Measurements from ENCODE around the gene STARD13. TPM values are rescaled to one million over a fixed set of nuclear protein-coding genes. Genes with fewer than 3 reads are reported as not detected.
"Not testable (repeated sequence)": the region's sequence is repeated elsewhere in the genome, so short reads cannot be mapped to it uniquely, and the experiment has no call there.

STARD13 gene
- polyA plus RNA-seq, 3 donors from 2014 or later = not detected

DNA sequence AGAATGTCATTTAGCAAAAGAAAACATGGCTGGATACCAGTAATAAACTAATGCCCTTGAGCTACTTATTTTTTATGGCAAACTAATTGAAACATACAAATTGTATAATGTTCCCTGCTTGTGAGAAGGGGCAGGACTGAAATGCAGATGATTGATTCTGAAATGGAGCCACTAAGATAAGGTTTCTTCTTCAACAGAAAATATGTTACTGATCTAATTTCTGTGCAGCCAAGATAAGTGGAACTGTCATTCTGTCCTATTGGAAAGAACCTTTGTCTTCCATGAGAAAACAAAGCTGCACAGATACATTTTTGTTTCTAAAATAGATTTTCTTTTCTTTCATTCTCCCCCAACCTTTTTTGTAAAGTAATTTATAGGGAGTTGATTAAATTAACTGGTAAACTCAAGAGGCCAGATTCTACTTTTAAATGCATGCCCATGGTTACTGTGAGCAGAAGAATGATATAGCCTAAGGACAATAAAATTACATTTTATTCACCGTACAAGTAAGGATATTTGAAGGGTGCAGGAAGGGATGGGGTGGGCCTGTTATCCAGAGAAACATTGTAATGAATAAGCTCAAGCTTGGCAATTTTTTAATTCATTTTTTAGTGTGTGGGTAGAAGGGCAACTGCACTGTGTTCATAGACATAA, 39.9 kb downstream of the STARD13 start:
- H3K9me3 Mint-ChIP-seq = peaks cover 0 to 9% (median 0%) of the 10 kb centered on the region in 6 donors
- H3K4me3 Mint-ChIP-seq = no peak overlapping the region
- DNase-seq = no peak
- no peaks in the 10 kb centered on the region for H3K36me3 Mint-ChIP-seq
- H3K27ac Mint-ChIP-seq = no peak overlapping the region
- no peaks in the 10 kb centered on the region for H3K4me1 Mint-ChIP-seq
- H3K27me3 Mint-ChIP-seq (ENCODE audit: low read depth in 3 of 3) = peaks cover 0 to 1% (median 0%) of the 10 kb centered on the region in 3 donors

DNA sequence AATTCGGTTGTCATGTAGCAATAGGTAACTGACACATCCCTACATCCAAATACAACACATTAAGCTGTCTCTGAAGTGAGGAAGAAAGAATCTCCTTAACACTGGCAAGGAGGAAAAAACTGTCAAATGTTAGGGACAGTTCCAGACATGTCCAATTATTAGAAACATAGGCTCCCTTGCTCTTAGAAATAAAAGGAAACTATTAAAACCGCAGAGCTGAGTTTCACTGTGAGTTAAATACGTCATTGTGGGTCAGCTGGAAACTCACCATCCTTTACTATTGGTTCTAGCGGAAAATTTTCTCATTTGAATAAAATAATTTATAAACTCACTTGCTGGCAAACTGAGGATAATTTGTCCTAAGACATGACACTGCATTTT, 40.7 kb downstream of the STARD13 start:
- no peaks in the 10 kb centered on the region for H3K4me1 Mint-ChIP-seq
- H3K9me3 Mint-ChIP-seq = peaks cover 0 to 7% (median 0%) of the 10 kb centered on the region in 6 donors
- no peak for DNase-seq
- no peak overlapping the region for H3K4me3 Mint-ChIP-seq
- H3K27ac Mint-ChIP-seq = no peak overlapping the region
- H3K36me3 Mint-ChIP-seq = no peaks in the 10 kb centered on the region
- peaks cover 0 to 1% (median 0%) of the 10 kb centered on the region in 3 donors for H3K27me3 Mint-ChIP-seq (ENCODE audit: low read depth in 3 of 3)

DNA sequence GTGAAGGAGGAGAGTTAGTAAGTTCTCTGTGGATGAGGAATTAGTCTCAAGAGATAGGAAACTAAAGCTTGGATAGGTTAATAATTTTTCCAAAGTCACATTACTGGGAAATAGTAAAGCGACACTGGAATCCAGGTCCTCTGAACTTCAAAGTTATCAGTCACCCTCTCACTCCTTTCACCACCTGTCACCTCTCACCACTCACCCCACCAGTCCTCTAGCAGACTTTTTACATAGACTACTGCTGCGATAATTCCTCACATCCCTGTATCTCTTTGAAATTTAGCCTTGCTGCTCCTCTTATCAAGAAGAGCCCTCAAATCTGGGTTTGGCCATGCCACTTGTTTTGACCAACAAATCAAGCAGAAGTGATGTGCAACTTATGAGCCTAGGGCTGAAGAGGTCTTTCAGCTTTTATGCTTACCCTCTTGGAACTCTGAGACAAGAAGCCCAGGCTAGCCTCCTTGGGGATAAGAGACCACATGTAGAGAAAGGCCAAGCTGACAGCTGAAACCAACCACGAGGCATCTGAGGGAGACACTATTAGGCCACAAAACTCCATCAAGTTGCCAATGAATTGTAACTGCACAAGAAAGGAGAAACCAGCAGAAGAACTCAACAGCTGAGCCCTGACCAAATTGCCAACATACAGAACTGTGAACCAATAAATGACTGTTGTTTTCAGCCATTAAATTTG, 41.2 kb downstream of the STARD13 start:
- DNase-seq = no peak
- H3K4me3 Mint-ChIP-seq = no peak overlapping the region
- no peak overlapping the region for H3K27ac Mint-ChIP-seq
- no peaks in the 10 kb centered on the region for H3K36me3 Mint-ChIP-seq
- no peaks in the 10 kb centered on the region for H3K4me1 Mint-ChIP-seq
- H3K9me3 Mint-ChIP-seq = peaks cover 0 to 7% (median 0%) of the 10 kb centered on the region in 6 donors
- peaks cover 0 to 1% (median 0%) of the 10 kb centered on the region in 3 donors for H3K27me3 Mint-ChIP-seq (ENCODE audit: low read depth in 3 of 3)

DNA sequence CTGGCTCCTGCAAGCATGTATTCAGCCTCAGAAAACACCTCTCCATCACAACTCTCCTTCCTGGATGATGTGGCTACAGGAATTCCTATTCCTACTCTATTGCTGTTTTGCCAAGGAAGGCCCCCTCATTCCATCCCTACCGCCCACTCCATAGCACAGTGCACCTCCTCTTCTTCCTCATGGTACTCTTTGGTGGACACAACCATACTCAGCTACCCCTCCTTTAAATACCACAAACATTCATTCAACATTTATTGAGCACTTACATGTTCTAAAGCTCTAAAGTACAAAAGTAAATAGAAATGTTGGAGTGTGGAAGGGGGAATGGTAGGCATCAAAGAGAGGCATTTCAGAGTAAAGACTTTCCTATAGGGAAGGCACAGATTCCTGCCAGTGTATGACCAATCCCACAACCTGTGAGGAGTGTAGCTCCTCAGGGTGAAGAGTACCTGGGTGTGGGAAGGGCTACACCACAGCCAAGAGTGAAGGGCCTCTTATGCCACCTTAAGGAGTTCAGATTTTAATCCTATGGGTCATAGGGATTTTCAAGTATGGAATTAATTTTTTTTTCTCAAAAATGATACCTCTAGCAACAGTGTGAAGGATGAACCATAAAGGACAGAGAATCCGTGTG, 42.5 kb downstream of the STARD13 start:
- no peaks in the 10 kb centered on the region for H3K36me3 Mint-ChIP-seq
- no peak overlapping the region for H3K27ac Mint-ChIP-seq
- no peak for DNase-seq
- peaks cover 0 to 3% (median 0%) of the 10 kb centered on the region in 6 donors for H3K9me3 Mint-ChIP-seq
- no peak overlapping the region for H3K4me3 Mint-ChIP-seq
- peaks cover 0 to 1% (median 0%) of the 10 kb centered on the region in 3 donors for H3K27me3 Mint-ChIP-seq (ENCODE audit: low read depth in 3 of 3)
- no peaks in the 10 kb centered on the region for H3K4me1 Mint-ChIP-seq

DNA sequence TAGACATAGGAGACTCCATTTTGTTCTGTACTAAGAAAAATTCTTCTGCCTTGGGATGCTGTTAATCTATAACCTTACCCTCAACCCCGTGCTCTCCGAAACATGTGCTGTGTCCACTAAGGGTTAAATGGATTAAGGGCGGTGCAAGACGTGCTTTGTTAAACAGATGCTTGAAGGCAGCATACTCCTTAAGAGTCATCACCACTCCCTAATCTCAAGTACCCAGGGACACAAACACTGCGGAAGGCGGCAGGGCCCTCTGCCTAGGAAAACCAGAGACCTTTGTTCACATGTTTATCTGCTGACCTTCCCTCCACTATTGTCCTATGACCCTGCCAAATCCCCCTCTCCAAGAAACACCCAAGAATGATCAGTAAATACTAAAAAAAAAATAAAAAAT, 43.2 kb downstream of the STARD13 start:
- H3K4me1 Mint-ChIP-seq; H3K4me3 Mint-ChIP-seq; H3K9me3 Mint-ChIP-seq; DNase-seq; H3K27me3 Mint-ChIP-seq (ENCODE audit: low read depth in 3 of 3); H3K27ac Mint-ChIP-seq; H3K36me3 Mint-ChIP-seq: not testable (repeated sequence)

DNA sequence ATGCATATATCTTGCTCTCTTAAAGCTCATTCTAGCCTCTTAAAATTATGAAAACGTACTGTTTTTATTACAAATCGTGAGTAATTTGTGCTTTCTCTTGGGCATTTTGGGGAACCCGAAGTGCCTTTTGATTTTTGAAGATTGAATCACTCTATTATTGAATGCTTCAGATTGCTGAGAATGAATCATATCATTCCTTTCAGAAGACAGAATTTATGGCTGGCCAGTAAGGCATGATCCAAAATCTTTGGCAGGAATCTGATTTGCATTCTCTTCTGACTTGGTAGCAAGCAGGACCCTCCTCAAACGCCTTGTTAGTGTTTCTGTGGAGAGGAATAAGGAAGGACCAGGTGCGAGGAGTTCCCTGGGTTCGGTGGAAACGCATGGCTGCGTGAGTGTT, 49.5 kb downstream of the STARD13 start:
- Mint-ChIP-seq H3K27me3 (ENCODE audit: low read depth in 3 of 3) (peaks cover 0 to 2% (median 1%) of the 10 kb centered on the region in 3 donors), H3K4me3 (no peak overlapping the region), H3K36me3 (no peaks in the 10 kb centered on the region), H3K27ac (no peak overlapping the region), H3K9me3 (peaks cover 0 to 6% (median 1%) of the 10 kb centered on the region in 6 donors), H3K4me1 (no peaks in the 10 kb centered on the region)
- DNase-seq = no peak

DNA sequence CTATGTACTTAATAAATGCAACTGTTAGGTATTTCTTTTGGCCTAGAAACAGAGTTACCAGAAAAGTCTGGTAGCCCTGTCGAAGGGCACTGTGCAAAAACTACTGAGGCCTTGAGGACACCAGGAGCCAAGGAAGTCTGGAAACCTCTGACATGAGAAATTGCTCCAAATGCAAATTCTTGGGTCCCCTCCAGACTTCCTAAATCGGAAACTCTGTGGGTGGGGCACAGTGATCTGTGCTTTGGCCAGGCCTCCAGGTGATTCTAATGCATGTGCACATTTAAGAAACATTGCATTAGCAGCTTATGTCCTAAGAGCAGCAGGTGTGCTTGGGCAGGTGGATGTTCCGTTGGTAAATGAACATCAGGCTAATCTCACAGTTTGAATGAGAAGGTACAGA, 50.0 kb downstream of the STARD13 start:
- Mint-ChIP-seq H3K4me3 (no peak overlapping the region), H3K36me3 (no peaks in the 10 kb centered on the region), H3K27me3 (ENCODE audit: low read depth in 3 of 3) (peaks cover 0 to 2% (median 1%) of the 10 kb centered on the region in 3 donors), H3K27ac (no peak overlapping the region), H3K4me1 (no peaks in the 10 kb centered on the region), H3K9me3 (peaks cover 0 to 6% (median 1%) of the 10 kb centered on the region in 6 donors)
- no peak for DNase-seq

DNA sequence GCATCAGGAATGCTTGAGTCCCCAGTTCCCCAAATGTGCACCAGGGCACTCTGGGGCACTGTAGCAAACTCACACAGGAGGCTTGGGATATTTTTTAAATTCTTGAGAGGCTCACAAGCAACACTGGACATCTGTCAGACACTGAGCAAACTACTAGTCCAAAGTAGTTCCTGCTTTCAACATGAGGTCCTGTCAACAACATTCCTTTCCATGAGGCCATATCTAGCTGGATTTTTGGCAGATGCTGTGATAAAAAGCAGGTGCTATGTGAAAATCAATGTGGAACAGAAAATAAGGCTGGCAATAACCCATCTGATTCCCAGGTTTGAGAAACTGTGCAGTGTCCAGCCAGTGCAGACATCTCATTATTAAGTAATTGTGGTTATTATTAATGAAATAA, 50.5 kb downstream of the STARD13 start:
- H3K27me3 Mint-ChIP-seq (ENCODE audit: low read depth in 3 of 3) = peaks cover 1 to 3% (median 2%) of the 10 kb centered on the region in 3 donors
- no peaks in the 10 kb centered on the region for H3K36me3 Mint-ChIP-seq
- H3K27ac Mint-ChIP-seq = no peak overlapping the region
- H3K9me3 Mint-ChIP-seq = peaks cover 0 to 6% (median 1%) of the 10 kb centered on the region in 6 donors
- no peak overlapping the region for H3K4me3 Mint-ChIP-seq
- no peaks in the 10 kb centered on the region for H3K4me1 Mint-ChIP-seq
- DNase-seq = no peak

DNA sequence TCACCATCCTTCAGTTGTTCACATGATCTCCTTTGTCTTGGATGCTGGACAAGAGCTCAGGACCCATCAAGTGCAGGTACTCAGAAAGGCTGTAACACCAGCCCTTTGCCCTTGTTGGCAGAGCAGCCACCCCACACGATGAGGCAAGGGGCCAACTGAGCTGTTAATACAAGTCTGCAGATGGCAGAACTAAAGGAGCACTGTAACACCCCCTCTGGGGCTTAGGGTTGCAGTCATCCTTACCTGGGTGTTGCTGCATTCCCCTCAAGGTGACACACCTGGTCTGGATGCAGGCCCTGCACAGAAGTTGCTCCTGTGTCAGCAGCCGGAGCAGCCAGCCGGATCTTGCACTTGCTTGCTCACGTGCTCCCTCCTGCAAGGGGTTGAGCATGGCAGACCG, 52.0 kb downstream of the STARD13 start:
- H3K9me3 Mint-ChIP-seq = peaks cover 0 to 6% (median 1%) of the 10 kb centered on the region in 6 donors
- no peak overlapping the region for H3K27ac Mint-ChIP-seq
- H3K36me3 Mint-ChIP-seq = no peaks in the 10 kb centered on the region
- no peak overlapping the region for H3K4me3 Mint-ChIP-seq
- DNase-seq = no peak
- no peaks in the 10 kb centered on the region for H3K4me1 Mint-ChIP-seq
- peaks cover 1 to 3% (median 2%) of the 10 kb centered on the region in 3 donors for H3K27me3 Mint-ChIP-seq (ENCODE audit: low read depth in 3 of 3)

DNA sequence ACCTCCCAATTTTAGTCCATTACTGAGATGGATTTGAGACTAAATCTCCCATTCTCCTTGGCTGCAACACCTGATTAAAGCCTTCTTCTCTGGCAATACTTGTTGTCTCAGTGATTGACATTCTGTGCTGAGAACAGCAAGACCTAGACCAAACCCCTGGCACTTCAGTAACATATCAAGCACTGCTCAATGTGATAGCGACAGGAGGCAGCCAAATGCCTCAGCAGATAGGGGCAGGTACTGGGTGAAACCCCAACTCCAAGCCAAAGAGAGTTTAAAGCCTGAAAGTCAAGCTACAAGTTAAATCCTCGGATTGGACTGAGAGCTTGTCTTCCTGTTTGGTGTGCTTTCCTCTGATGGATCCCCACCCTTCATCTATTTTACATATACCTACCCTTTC, 52.7 kb downstream of the STARD13 start:
- peaks cover 0 to 6% (median 1%) of the 10 kb centered on the region in 6 donors for H3K9me3 Mint-ChIP-seq
- no peaks in the 10 kb centered on the region for H3K4me1 Mint-ChIP-seq
- no peak for DNase-seq
- no peaks in the 10 kb centered on the region for H3K36me3 Mint-ChIP-seq
- no peak overlapping the region for H3K4me3 Mint-ChIP-seq
- no peak overlapping the region for H3K27ac Mint-ChIP-seq
- peaks cover 1 to 3% (median 2%) of the 10 kb centered on the region in 3 donors for H3K27me3 Mint-ChIP-seq (ENCODE audit: low read depth in 3 of 3)

DNA sequence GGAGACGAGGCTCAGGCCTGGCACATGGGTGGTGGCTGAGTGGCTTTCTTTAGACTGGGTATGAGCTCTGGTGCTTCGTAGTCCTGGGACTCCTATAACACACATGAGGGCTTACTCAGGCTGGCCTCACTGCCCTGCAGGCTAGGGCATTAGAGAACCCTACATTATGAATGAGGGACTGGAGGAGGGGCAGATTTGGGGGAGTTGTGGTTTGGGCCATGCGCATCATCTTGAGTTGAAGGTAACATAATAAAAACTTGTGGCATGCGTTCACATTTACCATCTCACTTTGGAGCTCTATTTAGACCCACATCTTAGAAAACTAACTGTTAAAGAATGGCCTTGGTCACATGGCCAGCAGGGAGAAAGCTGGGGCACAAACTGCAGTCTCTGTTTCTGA, 54.2 kb downstream of the STARD13 start:
- no peak for DNase-seq
- Mint-ChIP-seq H3K27me3 (ENCODE audit: low read depth in 3 of 3) (peaks cover 1 to 3% (median 2%) of the 10 kb centered on the region in 3 donors), H3K4me3 (no peak overlapping the region), H3K4me1 (no peaks in the 10 kb centered on the region), H3K9me3 (peaks cover 0 to 6% (median 1%) of the 10 kb centered on the region in 6 donors), H3K27ac (no peak overlapping the region), H3K36me3 (no peaks in the 10 kb centered on the region)

DNA sequence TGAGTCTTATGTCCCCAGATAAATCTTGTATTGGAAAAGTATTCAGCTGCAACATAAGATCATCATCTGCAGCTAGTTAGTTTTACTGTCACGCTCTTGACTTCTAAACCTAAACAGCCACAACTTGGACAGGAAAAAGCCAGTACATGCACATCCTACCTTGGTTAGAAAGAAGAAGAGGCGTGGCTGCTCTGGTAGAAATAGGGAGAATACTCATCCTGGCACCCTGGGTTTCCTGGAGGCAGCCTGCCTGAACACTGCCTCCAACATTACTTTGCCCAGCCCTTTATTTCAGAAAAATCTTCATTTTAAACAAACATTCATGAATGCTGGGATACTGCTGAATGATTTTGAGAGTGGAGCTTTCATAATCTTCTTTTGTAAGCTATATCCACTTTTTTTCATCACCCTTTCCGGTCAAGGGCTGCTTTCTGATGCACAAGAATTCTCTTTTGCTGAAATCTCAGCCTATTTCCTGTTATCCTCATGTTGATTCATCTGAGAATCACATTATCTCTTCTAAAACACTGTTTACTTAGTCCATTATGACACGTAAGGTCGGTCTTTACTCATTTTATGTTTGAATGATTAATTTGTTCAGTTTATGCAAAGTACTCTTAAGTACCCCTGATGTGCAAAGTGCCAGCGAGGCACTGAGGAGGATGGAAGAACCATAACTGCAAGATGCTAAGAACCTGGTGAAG, 55.2 kb downstream of the STARD13 start:
- H3K9me3 Mint-ChIP-seq = peaks cover 0 to 6% (median 1%) of the 10 kb centered on the region in 6 donors
- peaks cover 1 to 3% (median 2%) of the 10 kb centered on the region in 3 donors for H3K27me3 Mint-ChIP-seq (ENCODE audit: low read depth in 3 of 3)
- no peak overlapping the region for H3K4me3 Mint-ChIP-seq
- no peak overlapping the region for H3K27ac Mint-ChIP-seq
- no peaks in the 10 kb centered on the region for H3K4me1 Mint-ChIP-seq
- H3K36me3 Mint-ChIP-seq = no peaks in the 10 kb centered on the region
- no peak for DNase-seq

DNA sequence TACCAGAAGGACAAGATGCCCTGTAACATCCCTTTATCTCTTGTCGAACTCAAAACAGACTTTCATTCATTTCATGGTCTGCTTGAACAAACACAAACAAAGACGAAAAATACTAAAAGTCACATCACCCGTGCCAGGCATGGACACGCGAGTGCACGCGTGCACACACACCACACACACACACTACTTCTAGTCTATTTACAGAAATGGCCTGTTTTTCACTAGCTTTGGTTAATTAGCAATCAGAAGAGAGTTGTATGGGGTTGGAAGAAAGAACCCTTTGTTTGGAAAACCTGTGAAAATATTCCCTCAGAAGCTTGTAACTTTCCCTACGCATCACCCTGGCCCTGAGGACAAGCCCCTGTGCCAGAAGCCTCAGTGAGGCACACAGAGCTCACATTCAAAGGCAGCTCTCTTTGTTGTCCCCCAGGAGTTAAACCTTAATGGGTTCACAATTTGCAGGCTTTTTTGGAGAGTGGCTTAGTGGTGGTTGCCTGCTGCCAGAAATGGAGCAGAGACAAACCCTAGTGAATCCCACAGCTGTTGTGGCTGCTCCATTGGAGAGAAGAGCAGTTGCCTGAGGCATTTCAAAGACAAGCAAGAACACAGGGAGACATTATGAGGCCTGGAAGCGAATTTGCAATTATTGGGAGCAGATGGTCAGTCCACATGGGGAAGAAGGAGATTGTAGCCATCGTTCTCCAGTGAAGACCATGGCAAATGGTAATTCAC, 55.9 kb downstream of the STARD13 start:
- Mint-ChIP-seq H3K27me3 (ENCODE audit: low read depth in 3 of 3) (peaks cover 0 to 3% (median 1%) of the 10 kb centered on the region in 3 donors), H3K36me3 (no peaks in the 10 kb centered on the region), H3K4me1 (no peaks in the 10 kb centered on the region), H3K27ac (no peak overlapping the region), H3K9me3 (peaks cover 0 to 6% (median 0%) of the 10 kb centered on the region in 6 donors), H3K4me3 (no peak overlapping the region)
- no peak for DNase-seq

Data from immature natural killer cell (primary cell).